ENCODE results near the gene GFOD1.

DNA sequence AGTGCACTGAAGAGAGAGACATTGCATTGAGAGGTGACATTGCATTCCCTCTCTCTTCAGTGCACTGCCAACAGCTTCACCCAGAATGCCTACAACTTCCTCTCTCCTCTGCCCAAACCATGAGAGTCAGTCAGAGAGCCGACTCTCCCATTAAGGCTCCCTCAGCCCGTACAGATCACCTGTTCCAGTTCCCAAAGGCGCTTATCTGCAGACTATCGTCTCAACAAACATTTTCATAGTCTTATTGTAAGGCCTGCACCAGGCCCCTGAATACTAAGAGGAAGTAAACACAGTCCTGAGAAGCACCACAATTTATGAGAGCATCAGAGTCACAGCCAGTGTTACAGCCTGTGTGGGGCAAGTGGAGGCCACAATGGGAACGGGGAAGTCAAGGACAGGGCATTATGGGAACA is 53.7 kb downstream of the GFOD1 start:
- TF ChIP-seq, protein P1, sequence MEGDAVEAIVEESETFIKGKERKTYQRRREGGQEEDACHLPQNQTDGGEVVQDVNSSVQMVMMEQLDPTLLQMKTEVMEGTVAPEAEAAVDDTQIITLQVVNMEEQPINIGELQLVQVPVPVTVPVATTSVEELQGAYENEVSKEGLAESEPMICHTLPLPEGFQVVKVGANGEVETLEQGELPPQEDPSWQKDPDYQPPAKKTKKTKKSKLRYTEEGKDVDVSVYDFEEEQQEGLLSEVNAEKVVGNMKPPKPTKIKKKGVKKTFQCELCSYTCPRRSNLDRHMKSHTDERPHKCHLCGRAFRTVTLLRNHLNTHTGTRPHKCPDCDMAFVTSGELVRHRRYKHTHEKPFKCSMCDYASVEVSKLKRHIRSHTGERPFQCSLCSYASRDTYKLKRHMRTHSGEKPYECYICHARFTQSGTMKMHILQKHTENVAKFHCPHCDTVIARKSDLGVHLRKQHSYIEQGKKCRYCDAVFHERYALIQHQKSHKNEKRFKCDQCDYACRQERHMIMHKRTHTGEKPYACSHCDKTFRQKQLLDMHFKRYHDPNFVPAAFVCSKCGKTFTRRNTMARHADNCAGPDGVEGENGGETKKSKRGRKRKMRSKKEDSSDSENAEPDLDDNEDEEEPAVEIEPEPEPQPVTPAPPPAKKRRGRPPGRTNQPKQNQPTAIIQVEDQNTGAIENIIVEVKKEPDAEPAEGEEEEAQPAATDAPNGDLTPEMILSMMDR (conservative IDR thresholded peaks at IDR 0.05; ENCODE audit: low read length) = no peak
- TF ChIP-seq EZH2phosphoT487 (IDR thresholded peaks at IDR 0.05; ENCODE audit: borderline replicate concordance) = no peak
